Neural progenitor cell (in vitro differentiated cells): ENCODE results near the gene HNRNPM. TPM values are rescaled to one million over a fixed set of nuclear protein-coding genes. Genes with fewer than 3 reads are reported as not detected.

Source experiments
- DNase-seq: peaks from one replicate; pipeline ENCODE4 v3.0.0-alpha.2; 2016; ENCODE audit warnings: low spot score
- H2AFZ ChIP-seq: fragments of 200-600 bp; sonication (generic); replicated peaks from 2 replicates; pipeline ENCODE4 v1.6.1; 2016; ENCODE audit warnings: antibody characterized with exemption
- H3F3A ChIP-seq: fragments of 200-600 bp; sonication (generic); 2 replicates; pipeline ENCODE4 v1.6.1; 2016; ENCODE audit warnings: antibody characterized with exemption, low read depth
- H3K27ac ChIP-seq: fragments of 200-600 bp; sonication (generic); 2 replicates; pipeline ENCODE4 v1.5.1; 2016; ENCODE audit warnings: mild to moderate bottlenecking
- H3K27me3 ChIP-seq: fragments of 200-600 bp; sonication (generic); 2 replicates; pipeline ENCODE4 v1.6.1; 2016; ENCODE audit warnings: mild to moderate bottlenecking, moderate library complexity
- H3K36me3 ChIP-seq: fragments of 200-600 bp; sonication (generic); 2 replicates; pipeline ENCODE4 v1.5.1; 2016
- H3K4me1 ChIP-seq: fragments of 200-600 bp; sonication (generic); 2 replicates; pipeline ENCODE4 v1.6.1; 2016; ENCODE audit warnings: mixed run types
- H3K4me2 ChIP-seq: fragments of 200-600 bp; sonication (generic); 2 replicates; pipeline ENCODE4 v1.6.1; 2016
- H3K4me3 ChIP-seq: fragments of 200-600 bp; sonication (generic); 2 replicates; pipeline ENCODE4 v1.5.1; 2016
- H3K79me2 ChIP-seq: fragments of 200-600 bp; sonication (generic); 2 replicates; pipeline ENCODE4 v1.6.1; 2016; ENCODE audit warnings: low read depth
- H3K9ac ChIP-seq: fragments of 200-600 bp; sonication (generic); 2 replicates; pipeline ENCODE4 v1.6.1; 2016
- H3K9me3 ChIP-seq: fragments of 200-600 bp; sonication (generic); 2 replicates; pipeline ENCODE4 v1.5.1; 2016; ENCODE audit warnings: low read depth
- H4K20me1 ChIP-seq: fragments of 200-600 bp; sonication (generic); 2 replicates; pipeline ENCODE4 v1.6.1; 2016; ENCODE audit warnings: low read depth
- H3K27ac Mint-ChIP-seq: 3 replicates; pipeline ENCODE4 v1.8.0; 2021; ENCODE audit warnings: mixed read lengths
- H3K27me3 Mint-ChIP-seq: 2 replicates; pipeline ENCODE4 v1.8.0; 2022; ENCODE audit warnings: low read depth, mild to moderate bottlenecking, inconsistent platforms, moderate library complexity, mixed read lengths; ENCODE audit not compliant: insufficient read depth
- H3K36me3 Mint-ChIP-seq: 3 replicates; pipeline ENCODE4 v1.8.0; 2021; ENCODE audit warnings: mixed read lengths
- H3K4me1 Mint-ChIP-seq: 3 replicates; pipeline ENCODE4 v1.8.0; 2021; ENCODE audit warnings: mixed read lengths
- H3K4me3 Mint-ChIP-seq: 3 replicates; pipeline ENCODE4 v1.8.0; 2021; ENCODE audit warnings: mild to moderate bottlenecking, moderate library complexity, mixed read lengths
- H3K9me3 Mint-ChIP-seq: 3 replicates; pipeline ENCODE4 v1.8.0; 2020; ENCODE audit warnings: mixed read lengths
- EZH2 ChIP-seq: fragments of 200-600 bp; sonication (generic); IDR thresholded peaks from 2 replicates; pipeline ENCODE4 v1.6.1; 2017; ENCODE audit warnings: antibody characterized with exemption, mild to moderate bottlenecking, moderate library complexity
- EZH2phosphoT487 ChIP-seq: fragments of 200-600 bp; sonication (generic); IDR thresholded peaks from 2 replicates; pipeline ENCODE4 v1.6.1; 2017; ENCODE audit warnings: antibody characterized with exemption
- total RNA-seq: library from RNA; depleted of rRNA; stranded (reverse); fragments of >200 nt; gene quantifications from 2 replicates; pipeline ENCODE4 v1.2.3, GENCODE V29; 2015; ENCODE audit warnings: low replicate concordance
- TF ChIP-seq, protein P1 (sequence below): fragments of 200-600 bp; sonication (generic); IDR thresholded peaks from 2 replicates; pipeline ENCODE4 v1.5.1; 2017; ENCODE audit warnings: antibody characterized with exemption, mild to moderate bottlenecking

Gene HNRNPM
- total RNA-seq, 1 donor from 2014 or later: 118 TPM

DNA sequence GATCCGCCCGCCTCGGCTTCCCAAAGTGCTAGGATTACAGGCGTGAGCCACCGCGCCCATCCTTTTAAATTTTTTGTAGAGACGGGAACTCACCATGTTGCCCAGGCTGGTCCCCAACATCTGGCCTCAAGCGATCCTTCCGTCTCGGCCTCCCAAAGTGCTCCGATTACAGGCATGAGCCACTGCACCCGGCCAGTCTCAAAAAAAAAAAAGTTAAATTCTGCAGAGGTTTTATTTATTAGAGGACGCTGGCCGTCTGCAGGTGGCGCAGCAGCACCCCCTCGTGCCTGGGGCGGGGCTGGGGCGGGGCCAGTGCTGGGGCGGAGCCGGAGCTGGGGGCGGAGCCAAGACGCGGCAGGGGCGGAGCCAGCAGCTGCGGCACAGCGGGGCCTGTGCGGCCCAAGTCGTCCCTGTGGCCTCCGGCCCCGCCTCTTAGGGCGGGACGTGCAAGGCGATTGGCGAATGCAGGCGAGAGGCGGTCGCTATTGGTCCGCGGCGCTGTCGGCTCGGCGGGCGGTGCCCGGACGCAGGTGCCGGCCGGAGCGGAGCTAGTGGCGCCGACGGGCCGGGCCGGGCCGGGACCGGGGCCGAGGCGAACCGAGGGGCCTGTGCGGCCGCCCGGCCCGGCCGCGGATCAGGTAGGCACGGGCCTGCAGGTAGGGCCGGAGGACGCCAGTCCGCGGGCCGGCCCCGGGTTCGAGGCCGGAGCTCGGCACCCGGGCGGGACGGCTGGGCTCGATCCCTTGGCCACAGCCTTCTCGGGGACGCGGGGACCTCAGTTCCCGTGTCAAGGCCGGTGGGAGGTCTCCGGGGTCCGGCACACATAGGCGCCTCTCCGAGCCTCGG is 31.8 kb upstream of the HNRNPM start, which contains the start of gene MARCHF2:
Gene MARCHF2 (plus strand): TSS at position 523 of the 846 bp plus-strand sequence. CDS start 8,536 bp downstream, outside the sequence.
- H3K27ac Mint-ChIP-seq: no peak within 1 kb of the TSS
- Histone ChIP-seq H3K4me1 (peaks cover 5% of the 10 kb centered on the region), H3K9ac (no peak within 1 kb of the TSS), H3K36me3 (no peaks in the 10 kb centered on the region), H3K9me3 (no peaks in the 10 kb centered on the region), H3F3A (peaks cover 5% of the 10 kb centered on the region), H3K4me3 (peak within 1 kb of the TSS; percentile 84), H4K20me1 (no peaks in the 10 kb centered on the region), H3K79me2 (no peaks in the 10 kb centered on the region), H2AFZ (peak within 1 kb of the TSS; percentile 82), H3K27me3 (peaks cover 4% of the 10 kb centered on the region), H3K4me2 (peak within 1 kb of the TSS; percentile 76), H3K27ac (no peak within 1 kb of the TSS)
- TF ChIP-seq, protein P1, sequence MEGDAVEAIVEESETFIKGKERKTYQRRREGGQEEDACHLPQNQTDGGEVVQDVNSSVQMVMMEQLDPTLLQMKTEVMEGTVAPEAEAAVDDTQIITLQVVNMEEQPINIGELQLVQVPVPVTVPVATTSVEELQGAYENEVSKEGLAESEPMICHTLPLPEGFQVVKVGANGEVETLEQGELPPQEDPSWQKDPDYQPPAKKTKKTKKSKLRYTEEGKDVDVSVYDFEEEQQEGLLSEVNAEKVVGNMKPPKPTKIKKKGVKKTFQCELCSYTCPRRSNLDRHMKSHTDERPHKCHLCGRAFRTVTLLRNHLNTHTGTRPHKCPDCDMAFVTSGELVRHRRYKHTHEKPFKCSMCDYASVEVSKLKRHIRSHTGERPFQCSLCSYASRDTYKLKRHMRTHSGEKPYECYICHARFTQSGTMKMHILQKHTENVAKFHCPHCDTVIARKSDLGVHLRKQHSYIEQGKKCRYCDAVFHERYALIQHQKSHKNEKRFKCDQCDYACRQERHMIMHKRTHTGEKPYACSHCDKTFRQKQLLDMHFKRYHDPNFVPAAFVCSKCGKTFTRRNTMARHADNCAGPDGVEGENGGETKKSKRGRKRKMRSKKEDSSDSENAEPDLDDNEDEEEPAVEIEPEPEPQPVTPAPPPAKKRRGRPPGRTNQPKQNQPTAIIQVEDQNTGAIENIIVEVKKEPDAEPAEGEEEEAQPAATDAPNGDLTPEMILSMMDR: peak; percentile 75
- no peak for TF ChIP-seq EZH2
- H3K9me3 Mint-ChIP-seq: no peaks in the 10 kb centered on the region
- DNase-seq: peak; percentile 99
- H3K36me3 Mint-ChIP-seq: no peaks in the 10 kb centered on the region
- H3K27me3 Mint-ChIP-seq: peaks cover 6% of the 10 kb centered on the region
- H3K4me1 Mint-ChIP-seq: peaks cover 3% of the 10 kb centered on the region
- peak within 1 kb of the TSS; percentile 83 for H3K4me3 Mint-ChIP-seq

DNA sequence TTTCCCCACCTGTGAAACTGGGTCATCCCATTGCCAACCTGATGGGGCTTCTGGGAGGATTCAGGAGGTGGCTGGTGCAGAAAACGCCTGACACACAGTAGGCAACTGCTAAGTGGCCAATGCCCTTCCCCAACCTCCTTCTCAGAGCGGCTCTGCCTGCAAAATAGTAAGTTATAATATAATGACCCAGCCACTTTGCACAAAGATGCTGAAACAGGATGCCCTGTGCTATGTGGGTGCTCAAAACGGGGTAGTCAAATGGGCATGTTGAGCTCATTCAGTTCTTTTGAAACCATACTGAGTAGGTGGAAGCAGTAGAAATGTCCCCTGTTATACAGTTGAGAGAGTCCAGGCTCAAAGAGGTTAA is 31.2 kb upstream of the HNRNPM start:
- Histone ChIP-seq H3K27me3 (peaks cover 4% of the 10 kb centered on the region), H3K9me3 (no peaks in the 10 kb centered on the region), H3K9ac (no peak overlapping the region), H3K36me3 (no peaks in the 10 kb centered on the region), H3K4me1 (peaks cover 5% of the 10 kb centered on the region), H3K4me2 (peak overlapping the region; percentile 76), H3F3A (peaks cover 5% of the 10 kb centered on the region), H3K79me2 (no peaks in the 10 kb centered on the region), H3K27ac (no peak overlapping the region), H2AFZ (peak overlapping the region; percentile 82), H4K20me1 (no peaks in the 10 kb centered on the region), H3K4me3 (peak overlapping the region; percentile 84)
- H3K4me1 Mint-ChIP-seq: peaks cover 6% of the 10 kb centered on the region
- no peak for DNase-seq
- peaks cover 6% of the 10 kb centered on the region for H3K27me3 Mint-ChIP-seq
- H3K27ac Mint-ChIP-seq: no peak overlapping the region
- TF ChIP-seq, protein P1: no peak
- no peak for TF ChIP-seq EZH2
- no peak for TF ChIP-seq EZH2phosphoT487
- H3K4me3 Mint-ChIP-seq: peak overlapping the region; percentile 83
- no peaks in the 10 kb centered on the region for H3K36me3 Mint-ChIP-seq
- no peaks in the 10 kb centered on the region for H3K9me3 Mint-ChIP-seq

DNA sequence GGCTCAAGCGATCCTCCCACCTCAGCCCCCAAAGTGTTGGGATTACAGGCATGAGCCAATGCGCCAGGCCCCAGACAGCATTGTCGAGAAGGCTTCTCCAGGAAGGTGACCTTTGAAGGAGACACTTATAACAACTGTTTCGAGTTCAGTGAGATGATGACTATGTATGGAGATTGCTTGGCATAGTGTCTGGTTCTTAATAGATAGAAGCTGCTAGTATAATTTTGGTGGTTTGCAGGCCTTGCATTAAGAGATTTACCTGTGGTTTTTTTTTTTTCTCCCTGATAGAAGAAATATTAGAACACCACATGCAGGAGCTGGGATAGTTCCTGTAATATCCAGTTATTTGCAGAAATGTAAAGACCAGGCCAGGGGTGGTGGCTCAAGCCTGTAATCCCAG is 28.0 kb upstream of the HNRNPM start:
- Histone ChIP-seq H3K27me3 (peaks cover 4% of the 10 kb centered on the region), H3K4me1 (peaks cover 5% of the 10 kb centered on the region), H3K4me3 (no peak overlapping the region), H3K79me2 (no peaks in the 10 kb centered on the region), H4K20me1 (no peaks in the 10 kb centered on the region), H2AFZ (no peak overlapping the region), H3F3A (peaks cover 5% of the 10 kb centered on the region), H3K4me2 (no peak overlapping the region), H3K27ac (no peak overlapping the region), H3K36me3 (no peaks in the 10 kb centered on the region), H3K9me3 (no peaks in the 10 kb centered on the region), H3K9ac (no peak overlapping the region)
- Mint-ChIP-seq H3K4me3 (no peak overlapping the region), H3K9me3 (no peaks in the 10 kb centered on the region), H3K36me3 (no peaks in the 10 kb centered on the region), H3K27me3 (peaks cover 4% of the 10 kb centered on the region), H3K4me1 (peaks cover 6% of the 10 kb centered on the region), H3K27ac (no peak overlapping the region)
- no peak for DNase-seq
- TF ChIP-seq EZH2phosphoT487 (no peak), EZH2 (no peak)
- TF ChIP-seq, protein P1: no peak
